Hepatocyte (in vitro differentiated cells): ENCODE results near the gene TYR.

ENCODE experiments used
- EZH2phosphoT487 ChIP-seq: fragments of 200-600 bp; sonication (generic); IDR thresholded peaks from one replicate; pipeline ENCODE4 v1.6.1; 2018; ENCODE audit warnings: antibody characterized with exemption, mild to moderate bottlenecking, low read depth, moderate library complexity; ENCODE audit not compliant: unreplicated experiment, severe bottlenecking
- TF ChIP-seq, protein P1 (sequence below): fragments of 200-600 bp; sonication (generic); IDR thresholded peaks from 2 replicates; pipeline ENCODE4 v1.5.1; 2016; ENCODE audit warnings: antibody characterized with exemption, mild to moderate bottlenecking; ENCODE audit not compliant: poor library complexity

GRCh38 chr11:89161949-89162348, 15.7 kb upstream of the TYR start:
- TF ChIP-seq, protein P1, sequence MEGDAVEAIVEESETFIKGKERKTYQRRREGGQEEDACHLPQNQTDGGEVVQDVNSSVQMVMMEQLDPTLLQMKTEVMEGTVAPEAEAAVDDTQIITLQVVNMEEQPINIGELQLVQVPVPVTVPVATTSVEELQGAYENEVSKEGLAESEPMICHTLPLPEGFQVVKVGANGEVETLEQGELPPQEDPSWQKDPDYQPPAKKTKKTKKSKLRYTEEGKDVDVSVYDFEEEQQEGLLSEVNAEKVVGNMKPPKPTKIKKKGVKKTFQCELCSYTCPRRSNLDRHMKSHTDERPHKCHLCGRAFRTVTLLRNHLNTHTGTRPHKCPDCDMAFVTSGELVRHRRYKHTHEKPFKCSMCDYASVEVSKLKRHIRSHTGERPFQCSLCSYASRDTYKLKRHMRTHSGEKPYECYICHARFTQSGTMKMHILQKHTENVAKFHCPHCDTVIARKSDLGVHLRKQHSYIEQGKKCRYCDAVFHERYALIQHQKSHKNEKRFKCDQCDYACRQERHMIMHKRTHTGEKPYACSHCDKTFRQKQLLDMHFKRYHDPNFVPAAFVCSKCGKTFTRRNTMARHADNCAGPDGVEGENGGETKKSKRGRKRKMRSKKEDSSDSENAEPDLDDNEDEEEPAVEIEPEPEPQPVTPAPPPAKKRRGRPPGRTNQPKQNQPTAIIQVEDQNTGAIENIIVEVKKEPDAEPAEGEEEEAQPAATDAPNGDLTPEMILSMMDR: no peak
- TF ChIP-seq EZH2phosphoT487: no peak
